OCI-LY3 (cell line): ENCODE results near the gene LEUTX.

Experiments
- EZH2phosphoT487 ChIP-seq: fragments of 200-600 bp; shearing (Covaris generic); IDR thresholded peaks from 2 replicates; pipeline ENCODE4 v1.6.1; 2018; ENCODE audit warnings: antibody characterized with exemption, mixed run types, low read depth
- TF ChIP-seq, protein P1 (sequence below): fragments of 200-600, 300-600 bp; sonication (generic); IDR thresholded peaks from 2 replicates; pipeline ENCODE4 v1.5.1; 2014; ENCODE audit warnings: antibody characterized with exemption, low read length, low read depth

DNA sequence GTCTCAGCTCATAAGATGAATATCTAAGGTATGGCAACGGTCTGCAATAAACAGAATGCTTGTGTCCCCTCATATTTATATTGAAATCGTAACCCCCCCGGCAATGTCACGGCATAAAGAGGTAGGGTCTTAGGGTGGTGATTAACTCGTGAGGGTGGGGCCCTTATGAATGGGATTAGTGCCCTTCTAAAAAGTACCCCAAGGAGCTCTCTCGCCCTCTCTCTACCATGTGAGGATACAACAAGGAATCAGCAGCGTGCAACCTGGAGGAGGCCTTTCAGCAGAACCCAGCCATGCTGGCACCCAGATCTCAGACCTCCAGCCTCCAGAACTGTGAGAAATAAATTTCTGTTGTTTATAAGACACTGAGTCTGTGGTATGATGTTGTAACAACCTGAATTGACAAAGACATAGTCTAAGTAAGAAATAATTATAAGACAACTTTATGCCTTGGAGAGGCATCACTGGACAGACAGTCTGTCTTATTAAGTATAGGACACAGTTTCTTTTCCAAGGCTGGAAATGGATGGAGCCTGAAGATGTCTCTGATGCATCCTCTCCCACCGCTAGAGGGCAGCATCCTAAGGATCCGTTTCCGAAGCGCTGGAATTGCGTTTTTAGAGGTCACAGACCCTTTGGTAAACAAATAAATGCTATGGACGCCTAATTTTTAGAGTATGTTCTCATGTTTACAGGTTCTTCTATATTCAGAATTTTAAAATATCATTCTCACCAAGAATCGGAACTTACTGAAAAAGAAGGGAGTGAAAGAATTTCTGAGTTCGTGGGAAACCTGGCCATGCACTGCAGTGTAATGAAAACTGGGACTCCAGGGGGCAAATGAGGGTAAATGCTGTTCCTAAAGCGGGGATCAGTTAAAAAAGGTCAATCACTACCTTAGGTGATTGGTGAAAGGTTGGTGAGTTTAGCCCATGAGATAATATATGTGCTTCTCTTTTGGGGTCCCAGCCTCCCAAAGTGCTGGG, 13.3 kb upstream of the LEUTX start:
- TF ChIP-seq, protein P1, sequence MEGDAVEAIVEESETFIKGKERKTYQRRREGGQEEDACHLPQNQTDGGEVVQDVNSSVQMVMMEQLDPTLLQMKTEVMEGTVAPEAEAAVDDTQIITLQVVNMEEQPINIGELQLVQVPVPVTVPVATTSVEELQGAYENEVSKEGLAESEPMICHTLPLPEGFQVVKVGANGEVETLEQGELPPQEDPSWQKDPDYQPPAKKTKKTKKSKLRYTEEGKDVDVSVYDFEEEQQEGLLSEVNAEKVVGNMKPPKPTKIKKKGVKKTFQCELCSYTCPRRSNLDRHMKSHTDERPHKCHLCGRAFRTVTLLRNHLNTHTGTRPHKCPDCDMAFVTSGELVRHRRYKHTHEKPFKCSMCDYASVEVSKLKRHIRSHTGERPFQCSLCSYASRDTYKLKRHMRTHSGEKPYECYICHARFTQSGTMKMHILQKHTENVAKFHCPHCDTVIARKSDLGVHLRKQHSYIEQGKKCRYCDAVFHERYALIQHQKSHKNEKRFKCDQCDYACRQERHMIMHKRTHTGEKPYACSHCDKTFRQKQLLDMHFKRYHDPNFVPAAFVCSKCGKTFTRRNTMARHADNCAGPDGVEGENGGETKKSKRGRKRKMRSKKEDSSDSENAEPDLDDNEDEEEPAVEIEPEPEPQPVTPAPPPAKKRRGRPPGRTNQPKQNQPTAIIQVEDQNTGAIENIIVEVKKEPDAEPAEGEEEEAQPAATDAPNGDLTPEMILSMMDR: peak; percentile 40
- no peak for TF ChIP-seq EZH2phosphoT487
